HK-2 (cell line): ENCODE measurements around the gene ABTB2.
A peak's percentile ranks its signal among the peaks of the same experiment; 100 is the strongest.

Experiments
- DNase-seq: peaks from one replicate; pipeline ENCODE4 v3.0.0-alpha.2; 2018; ENCODE audit not compliant: unreplicated experiment

The ABTB2 gene

GRCh38 chr11:34214961-34215805, 142.6 kb downstream of the ABTB2 start:
- DNase-seq = peak; percentile 68

GRCh38 chr11:34213366-34213765, 144.4 kb downstream of the ABTB2 start:
- no peak for DNase-seq

GRCh38 chr11:34212566-34212965, 145.2 kb downstream of the ABTB2 start:
- no peak for DNase-seq

GRCh38 chr11:34209809-34210208, 148.0 kb downstream of the ABTB2 start:
- no peak for DNase-seq

DNA sequence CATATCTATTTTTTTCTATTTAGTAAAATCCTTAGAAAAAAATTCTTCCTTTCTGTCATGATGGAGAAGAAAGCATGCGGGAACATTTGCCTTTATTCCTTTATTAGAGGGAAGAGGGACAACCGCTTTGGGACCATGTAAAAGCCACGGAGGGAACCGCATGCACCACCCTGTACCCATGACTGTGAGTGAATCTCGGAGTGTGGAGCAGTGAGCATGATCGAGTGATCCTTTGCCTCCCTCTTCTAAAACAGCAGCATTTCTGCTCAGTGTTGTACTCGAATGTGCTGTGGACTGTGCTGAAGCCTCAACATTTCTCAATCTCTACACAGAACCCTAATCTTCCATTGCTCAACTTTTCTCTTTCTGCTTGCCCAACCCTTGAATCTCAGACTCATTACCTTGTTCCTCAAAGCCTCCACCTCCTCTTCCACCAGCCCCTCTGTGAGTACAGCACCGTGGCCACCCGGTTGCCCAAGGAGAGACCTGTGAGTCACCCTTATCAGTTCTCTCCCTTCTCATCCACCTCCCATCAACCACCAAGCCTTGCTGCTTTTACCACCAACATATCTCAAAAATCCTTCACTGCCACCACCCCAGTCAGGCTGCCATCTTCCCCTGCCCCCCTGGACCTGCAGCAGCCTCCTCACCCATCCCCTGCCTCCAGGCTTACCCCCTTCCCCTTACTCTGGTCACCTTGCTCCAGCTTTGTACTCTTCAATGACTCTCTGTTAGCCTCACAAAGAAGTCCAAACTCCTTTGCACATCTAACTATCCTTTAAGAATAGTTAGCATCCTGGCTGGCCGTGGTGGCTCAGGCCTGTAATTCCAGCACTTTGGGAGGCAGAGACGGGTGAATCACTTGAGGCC, 149.3 kb downstream of the ABTB2 start:
- DNase-seq = peak; percentile 15

DNA sequence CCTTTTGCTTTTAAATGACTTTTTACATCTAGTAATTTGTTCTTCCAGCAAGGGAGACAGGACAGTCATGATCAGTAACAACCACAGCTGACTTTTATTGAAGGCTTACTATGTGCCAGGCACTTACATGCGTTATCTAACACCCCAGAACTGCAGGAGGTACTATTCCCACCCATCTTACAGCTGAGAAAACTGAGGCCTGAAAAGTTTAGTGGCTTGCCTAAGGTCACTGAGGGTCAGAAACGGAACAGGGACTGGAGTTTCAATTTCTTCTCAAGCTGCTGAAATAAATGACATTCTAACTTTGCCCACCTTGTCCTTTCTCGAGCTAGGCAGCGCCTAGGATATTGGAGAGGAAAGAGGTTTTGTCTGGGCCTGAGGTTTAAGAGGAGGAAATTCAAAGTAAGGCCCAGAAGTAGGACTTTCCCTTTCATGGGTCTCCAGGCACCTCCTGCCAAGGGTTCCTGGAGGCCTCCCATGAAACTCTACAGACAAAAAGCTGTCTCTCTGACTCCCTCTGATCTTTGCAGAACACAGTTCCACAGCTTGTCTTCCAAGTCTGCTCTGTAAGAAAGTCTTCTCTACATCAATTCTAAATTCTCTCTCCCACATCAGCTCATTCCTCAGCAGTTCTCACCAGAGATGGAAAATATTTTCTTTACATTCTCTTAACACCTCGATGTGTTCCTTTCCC, 150.2 kb downstream of the ABTB2 start:
- DNase-seq = no peak

GRCh38 chr11:34206407-34207300, 151.2 kb downstream of the ABTB2 start:
- DNase-seq = no peak

DNA sequence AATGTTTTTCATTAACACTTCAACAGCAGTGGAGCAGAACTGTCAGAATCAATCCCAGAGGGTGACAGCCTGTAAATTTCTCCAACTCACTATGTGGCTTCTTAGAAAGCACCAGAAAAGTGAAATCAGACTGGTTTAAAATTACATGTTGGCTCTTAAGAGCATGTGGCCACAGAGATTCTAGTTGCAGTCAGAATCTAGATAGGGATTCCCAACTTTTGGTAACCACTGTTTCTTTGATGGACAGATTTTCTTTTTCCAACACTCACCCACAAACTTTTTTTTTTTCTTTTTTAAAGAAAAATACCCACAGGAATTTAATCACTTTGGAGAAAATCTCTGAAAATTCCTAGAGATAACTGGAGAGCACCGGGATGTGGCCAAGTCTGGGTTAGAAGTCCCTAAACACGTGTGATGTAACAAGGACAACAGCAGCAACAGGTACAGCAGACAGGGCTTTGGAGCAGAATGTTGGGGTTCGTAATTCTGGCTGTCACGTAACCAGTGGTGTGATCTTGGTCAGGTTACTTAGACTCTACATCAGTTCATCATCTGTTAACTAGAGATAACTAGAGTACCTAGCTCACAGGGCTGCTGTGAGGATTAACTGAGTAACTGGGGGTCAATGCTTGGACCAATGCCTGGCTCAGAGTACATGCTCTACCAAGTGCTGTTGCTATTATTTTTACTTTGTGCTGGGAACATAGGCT, 152.3 kb downstream of the ABTB2 start:
- no peak for DNase-seq

DNA sequence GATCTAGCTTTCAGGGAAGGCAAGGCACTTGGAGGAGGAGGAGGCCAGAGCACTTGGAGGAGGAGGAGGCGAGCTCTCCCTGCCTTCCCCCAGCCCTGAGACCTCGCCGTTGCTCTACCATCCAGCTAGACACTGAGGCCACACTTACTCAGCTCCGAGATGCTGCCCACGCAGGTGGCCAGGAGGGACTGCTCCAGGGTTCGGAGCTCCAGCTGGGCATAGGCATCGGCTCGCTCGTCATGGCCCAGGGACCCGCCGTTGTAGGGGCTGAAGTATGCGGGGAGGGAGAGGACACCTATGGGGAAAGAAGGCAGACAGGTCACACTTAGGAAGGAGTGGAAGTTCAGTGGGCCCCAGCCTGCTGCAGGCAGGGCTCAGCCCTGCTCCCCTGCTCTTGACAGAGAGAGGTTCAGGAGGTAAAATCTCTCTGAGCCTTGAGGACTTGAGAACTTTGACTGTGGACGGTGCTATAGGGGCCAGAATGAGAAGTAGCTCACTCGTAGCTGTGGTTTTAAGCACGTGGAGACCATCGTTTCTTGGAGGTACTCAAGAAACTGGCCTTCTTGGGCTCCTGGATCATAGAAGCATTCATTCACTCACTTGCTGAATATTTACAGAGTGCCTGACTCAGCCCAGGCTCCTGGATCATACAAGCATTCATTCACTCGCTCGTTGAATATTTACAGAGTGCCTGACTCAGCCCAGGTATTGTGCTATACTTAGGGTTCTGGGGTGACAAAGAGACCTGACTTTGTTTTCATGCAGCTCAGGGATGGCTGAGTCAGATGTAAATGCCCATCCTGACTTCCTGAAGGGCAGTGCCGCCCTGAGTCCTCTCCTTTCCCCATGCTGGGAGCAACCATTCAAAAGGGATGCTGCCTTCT, 153.2 kb downstream of the ABTB2 start:
- peak; percentile 64 for DNase-seq

GRCh38 chr11:34203377-34203871, 154.4 kb downstream of the ABTB2 start:
- DNase-seq = no peak

GRCh38 chr11:34201129-34201528, 156.7 kb downstream of the ABTB2 start:
- DNase-seq = no peak

- no peak for DNase-seq
These were observed 158.3 kb downstream of the ABTB2 start for GRCh38 chr11:34199525-34199924.

DNA sequence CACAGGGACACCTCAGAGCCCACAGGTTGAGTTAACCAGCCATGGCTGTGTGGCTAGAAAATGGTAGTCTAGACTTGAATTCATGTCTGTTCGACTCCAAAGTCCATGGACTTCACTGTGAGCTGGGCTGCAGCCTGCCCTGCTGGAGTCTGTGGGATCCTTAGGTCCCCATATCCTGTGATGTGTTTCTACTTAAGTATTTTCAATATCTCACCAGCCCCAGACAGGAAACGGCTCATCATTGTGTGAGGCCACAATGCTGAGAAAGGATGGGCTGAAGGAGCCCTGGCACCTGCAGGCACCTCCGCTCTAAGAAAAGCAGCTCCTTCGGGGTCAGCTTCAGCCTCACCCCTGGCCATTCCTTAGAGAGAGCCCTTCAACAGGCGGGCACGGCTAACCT, 159.3 kb downstream of the ABTB2 start:
- no peak for DNase-seq

DNA sequence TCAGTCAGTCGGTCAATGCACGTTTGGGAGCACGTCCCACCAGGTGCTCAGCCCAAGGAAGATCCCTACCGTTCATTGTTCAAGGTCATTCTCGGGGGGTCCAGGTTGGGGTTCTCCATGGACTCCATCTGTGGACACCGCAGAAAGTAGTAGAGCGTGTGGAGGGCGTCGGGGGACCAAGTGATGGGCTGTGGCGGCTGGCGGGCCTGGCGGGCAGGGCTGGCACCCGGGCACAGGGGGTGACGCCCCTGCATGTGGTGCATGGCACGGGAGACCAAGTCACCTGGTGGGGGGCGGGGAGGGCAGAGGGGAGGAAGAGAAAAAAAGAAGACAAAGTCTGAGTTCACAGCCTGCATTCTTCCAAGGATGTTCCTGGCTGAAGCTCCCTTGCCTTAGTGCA, 160.6 kb downstream of the ABTB2 start:
- DNase-seq = no peak

DNA sequence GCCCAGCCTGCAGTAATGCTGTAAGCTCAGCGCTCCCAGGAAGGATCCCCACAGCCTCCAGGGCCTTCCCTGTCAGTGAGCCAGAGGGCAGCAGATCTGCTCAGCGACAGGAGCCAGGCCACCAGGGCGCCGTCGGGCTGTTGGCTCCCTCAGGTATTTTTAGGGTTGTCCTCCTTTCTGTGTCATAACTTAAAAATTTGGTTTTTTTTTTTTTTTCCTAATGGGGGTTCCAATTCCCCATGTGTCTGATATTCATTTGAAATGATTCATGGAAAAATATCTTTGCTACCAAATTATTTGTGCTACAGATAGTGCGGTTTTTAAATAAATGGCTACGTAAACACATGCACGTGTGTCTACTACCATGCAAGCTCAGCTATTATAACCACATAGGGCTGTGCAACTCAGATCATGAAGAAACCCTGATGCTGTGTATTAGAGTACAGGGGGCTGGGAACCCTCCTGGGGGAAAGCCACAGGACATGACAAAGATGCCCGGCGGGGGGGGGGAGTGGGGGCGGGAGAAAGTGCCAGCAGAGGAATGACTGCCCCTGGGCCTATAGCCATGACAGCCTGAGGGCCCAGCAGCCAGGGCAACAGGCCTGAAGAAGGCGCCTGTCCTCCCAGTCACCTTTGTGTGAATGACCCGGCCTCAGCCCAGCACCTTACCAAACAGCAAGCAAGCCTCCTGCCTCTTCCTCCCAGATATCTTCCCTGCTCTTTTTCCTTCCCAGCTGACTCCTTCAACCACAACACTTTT, 163.1 kb downstream of the ABTB2 start:
- DNase-seq = no peak

DNA sequence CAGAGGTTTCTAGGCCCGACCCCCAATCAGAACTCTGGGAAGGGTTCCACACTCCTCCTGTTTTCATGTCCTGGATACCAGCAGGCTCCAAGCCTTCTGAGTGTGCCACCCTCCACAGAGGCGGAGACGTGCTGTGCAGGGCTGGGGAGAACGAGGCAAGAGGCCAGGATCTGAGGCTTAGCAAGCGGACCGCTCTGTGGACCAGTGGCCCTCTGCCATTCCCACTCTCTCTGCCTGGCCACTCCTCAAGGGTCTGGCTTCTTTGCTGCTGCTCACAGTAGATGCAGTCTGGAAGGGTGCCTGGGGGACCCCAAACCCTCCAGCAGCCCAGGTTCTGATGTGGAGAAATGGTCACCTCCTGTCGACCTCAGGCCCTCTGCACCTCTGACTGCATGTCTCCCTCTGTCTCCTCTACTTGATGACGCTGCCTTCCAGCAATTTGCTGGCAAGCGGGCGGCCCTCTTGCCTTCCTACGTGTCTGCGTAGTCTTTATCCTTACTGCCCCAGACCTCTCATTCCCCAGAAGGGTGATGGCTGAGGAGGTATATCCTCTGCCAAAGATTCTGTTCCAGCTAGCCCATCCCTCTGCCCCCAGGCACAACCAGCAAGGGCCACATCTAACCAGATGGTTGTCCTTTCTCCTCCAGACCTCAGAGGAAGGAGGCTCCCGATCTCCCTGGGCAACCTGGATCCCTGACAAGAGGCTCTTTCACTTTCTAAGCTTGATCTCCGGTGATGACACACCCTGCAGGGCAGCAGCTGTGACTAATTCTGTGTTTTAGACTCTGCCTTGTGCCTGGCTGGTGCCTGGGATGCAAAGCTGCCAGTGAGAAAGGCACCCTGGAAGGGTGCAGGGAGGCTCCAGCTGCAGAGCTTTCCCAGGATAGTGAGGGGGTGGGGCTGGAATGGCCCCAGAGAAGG, 165.1 kb downstream of the ABTB2 start:
- peak; percentile 58 for DNase-seq

GRCh38 chr11:34191578-34191977, 166.2 kb downstream of the ABTB2 start:
- no peak for DNase-seq
